IMR-90 (cell line): ENCODE results near the gene BLNK. TPM values are rescaled to one million over a fixed set of nuclear protein-coding genes. Genes with fewer than 3 reads are reported as not detected.

Experiments used
- ATAC-seq: fragments of 200-7000 bp; cut with Tn5 transposase; 2 replicates; pipeline ENCODE4 v1.9.1; 2020; ENCODE audit warnings: low read depth, mild to moderate bottlenecking, moderate library complexity
- BruUV-seq: library from RNA; stranded (reverse); fragments of 400-500 nt; replicated peaks from 2 replicates; lab custom pipeline; 2021; lab: Mats Ljungman, UMichigan
- CTCF ChIA-PET: fragments of 300-600 bp; formaldehyde crosslinking; extraction: SDS; loops from one replicate; lab custom pipeline; 2021; ENCODE audit warnings: antibody characterized with exemption; lab: Yijun Ruan, JAX
- POLR2A ChIA-PET: fragments of 300-600 bp; sonication (Branson Sonifier 250); formaldehyde crosslinking; loops from one replicate; lab custom pipeline; 2022; ENCODE audit warnings: antibody characterized with exemption; ENCODE audit not compliant: unreplicated experiment; lab: Charles Lee
- DNase-seq: peaks from one replicate; pipeline ENCODE4 v3.0.0; 2013
- H2AFZ ChIP-seq: replicated peaks from 2 replicates; pipeline ENCODE3; 2013; ENCODE audit warnings: low read length, mild to moderate bottlenecking; ENCODE audit not compliant: poor library complexity
- H2AK5ac ChIP-seq: 2 replicates; pipeline ENCODE4 v1.6.1; 2013; ENCODE audit warnings: low read depth, low read length, inconsistent platforms
- H2AK9ac ChIP-seq: replicated peaks from 2 replicates; pipeline ENCODE3; 2013; ENCODE audit warnings: mild to moderate bottlenecking, low read depth, low read length, moderate library complexity; ENCODE audit not compliant: poor library complexity
- H2BK120ac ChIP-seq: 2 replicates; pipeline ENCODE4 v1.6.1; 2013; ENCODE audit warnings: low read depth, low read length, inconsistent platforms
- H2BK15ac ChIP-seq: 3 replicates; pipeline ENCODE4 v1.6.1; 2013; ENCODE audit warnings: low read depth, low read length, inconsistent platforms
- H2BK20ac ChIP-seq: 2 replicates; pipeline ENCODE4 v1.6.1; 2013; ENCODE audit warnings: low read depth, mild to moderate bottlenecking, inconsistent platforms, low read length, moderate library complexity
- H2BK5ac ChIP-seq: 2 replicates; pipeline ENCODE4 v1.6.1; 2013; ENCODE audit warnings: mild to moderate bottlenecking, low read depth, low read length, inconsistent platforms; ENCODE audit not compliant: poor library complexity, severe bottlenecking
- H3K14ac ChIP-seq: replicated peaks from 2 replicates; pipeline ENCODE4 v1.6.1; 2013; ENCODE audit warnings: low read depth, low read length, inconsistent platforms
- H3K18ac ChIP-seq: 2 replicates; pipeline ENCODE4 v1.6.1; 2013; ENCODE audit warnings: low read depth, low read length, control low read depth
- H3K23ac ChIP-seq: 2 replicates; pipeline ENCODE4 v1.6.1; 2013; ENCODE audit warnings: low read depth, low read length, inconsistent platforms
- H3K27ac ChIP-seq: 2 replicates; pipeline ENCODE4 v1.5.1; 2013; ENCODE audit warnings: mild to moderate bottlenecking, control low read depth, low read length; ENCODE audit not compliant: insufficient read depth
- H3K27me3 ChIP-seq: 2 replicates; pipeline ENCODE4 v1.6.1; 2013; ENCODE audit warnings: low read length; ENCODE audit not compliant: control insufficient read depth, insufficient read depth
- H3K36me3 ChIP-seq: 2 replicates; pipeline ENCODE4 v1.6.1; 2013; ENCODE audit warnings: low read length, mixed read lengths; ENCODE audit not compliant: control insufficient read depth, insufficient read depth
- H3K4ac ChIP-seq: 2 replicates; pipeline ENCODE4 v1.6.1; 2013; ENCODE audit warnings: low read depth, low read length, inconsistent platforms
- H3K4me1 ChIP-seq: 2 replicates; pipeline ENCODE4 v1.6.1; 2013; ENCODE audit warnings: low read length, mixed read lengths; ENCODE audit not compliant: control insufficient read depth, insufficient read depth
- H3K4me2 ChIP-seq: 2 replicates; pipeline ENCODE4 v1.6.1; 2013; ENCODE audit warnings: low read depth, mild to moderate bottlenecking, control low read depth, low read length, moderate library complexity
- H3K4me3 ChIP-seq: 2 replicates; pipeline ENCODE4 v1.5.1; 2013; ENCODE audit warnings: low read depth, mild to moderate bottlenecking, control low read depth, low read length, moderate library complexity; ENCODE audit not compliant: insufficient read depth
- H3K56ac ChIP-seq: 2 replicates; pipeline ENCODE4 v1.6.1; 2013; ENCODE audit warnings: low read length, inconsistent platforms; ENCODE audit not compliant: insufficient read depth; ENCODE audit errors: extremely low read depth
- H3K79me1 ChIP-seq, 2 experiments: 2 replicates each; pipeline ENCODE4 v1.6.1; 2013; ENCODE audit warnings: low read length in 2 of 2, inconsistent platforms in 1 of 2, low read depth in 1 of 2
- H3K9ac ChIP-seq: 2 replicates; pipeline ENCODE4 v1.6.1; 2013; ENCODE audit warnings: low read depth, low read length, control low read depth
- H3K9me1 ChIP-seq: 2 replicates; pipeline ENCODE4 v1.6.1; 2013; ENCODE audit warnings: low read length, inconsistent platforms; ENCODE audit not compliant: insufficient read depth
- H3K9me3 ChIP-seq: 2 replicates; pipeline ENCODE4 v1.6.1; 2013; ENCODE audit warnings: low read length; ENCODE audit not compliant: control insufficient read depth, insufficient read depth
- H4K20me1 ChIP-seq: 2 replicates; pipeline ENCODE4 v1.6.1; 2013; ENCODE audit warnings: low read length, inconsistent platforms; ENCODE audit not compliant: insufficient read depth
- H4K5ac ChIP-seq: 2 replicates; pipeline ENCODE4 v1.6.1; 2013; ENCODE audit warnings: mild to moderate bottlenecking, low read depth, low read length, control low read depth
- H4K8ac ChIP-seq, 2 experiments: 2 replicates each; pipeline ENCODE4 v1.6.1; 2013; ENCODE audit warnings: low read depth in 2 of 2, low read length in 2 of 2, control low read depth in 1 of 2, inconsistent platforms in 1 of 2
- H4K91ac ChIP-seq: 2 replicates; pipeline ENCODE4 v1.6.1; 2013; ENCODE audit warnings: low read depth, low read length, inconsistent platforms; ENCODE audit not compliant: insufficient read depth
- BHLHE40 ChIP-seq: fragments of 150-350 bp; IDR thresholded peaks from 2 replicates; pipeline ENCODE4 v1.6.1; 2016; ENCODE audit warnings: mild to moderate bottlenecking, low read depth, low read length
- CHD1 ChIP-seq: IDR thresholded peaks from 2 replicates; pipeline ENCODE4 v1.6.1; 2012; ENCODE audit warnings: low read depth, low read length, improper control_type of control experiment
- FOS ChIP-seq: fragments of 150-350 bp; IDR thresholded peaks from 2 replicates; pipeline ENCODE4 v1.6.1; 2016; ENCODE audit warnings: low read depth, low read length
- MAFK ChIP-seq: IDR thresholded peaks from 2 replicates; pipeline ENCODE4 v1.6.1; 2012; ENCODE audit warnings: low read depth, low read length, improper control_type of control experiment
- RCOR1 ChIP-seq: IDR thresholded peaks from 2 replicates; pipeline ENCODE4 v1.6.1; 2012; ENCODE audit warnings: mild to moderate bottlenecking, low read length, improper control_type of control experiment; ENCODE audit not compliant: insufficient replicate concordance
- SMC3 ChIP-seq: fragments of 150-350 bp; IDR thresholded peaks from 2 replicates; pipeline ENCODE4 v1.6.1; 2016; ENCODE audit warnings: low read depth, mild to moderate bottlenecking, antibody characterized with exemption, low read length, moderate library complexity
- WGBS, 2 experiments: methylation state at CpG; one replicate each; pipeline versions ENCODE4 v1.1.5 to v1.1.7; 2013; ENCODE audit warnings: missing lambda C conversion rate in 2 of 2; ENCODE audit not compliant: insufficient read length in 1 of 2; ENCODE audit errors: extremely low coverage in 2 of 2; 5-methylcytosine and 5-hydroxymethylcytosine counted together
- dilution Hi-C: fragments of 300-500 bp; cut with HindIII; formaldehyde crosslinking; loops from one replicate; pipeline ENCODE4 v1.14.3; 2018; ENCODE audit warnings: low sequenced_read_pairs; ENCODE audit not compliant: unreplicated experiment
- in situ Hi-C: fragments of 300-500 bp; cut with MboI; formaldehyde crosslinking; loops from 3 replicates; pipeline ENCODE4 v1.14.3; 2019; ENCODE audit warnings: low sequenced_read_pairs, inconsistent platforms, mixed read lengths
- intact Hi-C: fragments of 100-400 bp; cut with micrococcal nuclease; formaldehyde crosslinking; loops from 2 replicates; pipeline ENCODE4 v1.10.0; 2022
- polyA plus RNA-seq, 3 experiments: library from polyadenylated mRNA; depleted of rRNA; stranded (reverse); fragments of >200 nt; gene quantifications; 2 replicates each; pipeline ENCODE4 v1.2.3, GENCODE V29; 2012; ENCODE audit warnings: low replicate concordance in 1 of 3
- total RNA-seq: library from RNA; depleted of rRNA; stranded (reverse); fragments of >200 nt; gene quantifications from 2 replicates; pipeline ENCODE4 v1.2.3, GENCODE V29; 2012
- TF ChIP-seq, protein P1 (sequence below): fragments of 150-350 bp; IDR thresholded peaks from 2 replicates; pipeline ENCODE4 v1.6.1; 2017; ENCODE audit warnings: mild to moderate bottlenecking, antibody characterized with exemption, low read length, low read depth
- TF ChIP-seq, protein P2 (sequence below): fragments of 150-350 bp; IDR thresholded peaks from 2 replicates; pipeline ENCODE4 v1.6.1; 2016; ENCODE audit warnings: low read depth, mild to moderate bottlenecking, low read length, moderate library complexity, borderline replicate concordance
- TF ChIP-seq, protein P3 (sequence below): conservative IDR thresholded peaks from 2 replicates; pipeline ENCODE4 v1.5.1; 2012; ENCODE audit warnings: mild to moderate bottlenecking, low read depth, low read length, improper control_type of control experiment

BLNK gene
- total and polyA plus RNA-seq, 2 of the 4 experiments (the other 2 are of a cell fraction): not detected

DNA sequence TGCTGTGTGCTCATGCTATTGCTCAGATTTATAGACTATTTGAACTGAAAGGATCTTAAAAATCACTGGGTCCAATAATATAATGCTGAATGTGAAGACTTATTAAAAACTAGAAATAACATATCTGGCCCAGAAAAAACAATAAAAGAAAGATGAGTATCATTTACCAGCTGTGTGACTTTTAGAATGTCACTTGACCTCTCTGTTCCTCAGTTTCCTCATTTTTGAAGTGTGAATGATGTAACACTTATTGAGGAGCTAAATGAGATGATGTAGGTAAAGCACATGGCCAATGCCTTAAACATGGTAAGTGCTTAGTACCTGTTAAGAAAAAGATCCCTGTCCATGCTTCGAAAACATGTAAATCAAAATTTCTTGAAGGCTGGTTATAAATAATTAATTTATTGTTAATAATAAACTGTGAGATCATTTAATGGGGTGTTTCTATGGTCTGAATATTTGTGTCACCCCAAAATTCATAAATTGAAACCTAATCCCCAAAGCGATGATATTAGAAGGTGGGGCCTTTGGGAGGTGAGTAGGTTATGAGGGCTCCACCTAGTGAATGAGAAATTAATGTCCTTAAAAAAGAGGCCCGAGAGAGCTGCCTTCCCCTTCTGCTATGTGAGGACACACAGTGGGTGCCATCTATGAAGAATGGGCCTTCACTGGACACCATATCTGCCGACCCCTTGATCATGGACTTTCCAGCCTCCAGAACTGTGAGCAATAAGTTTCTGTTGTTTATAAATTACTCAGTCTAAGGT, 45.9 kb upstream of the BLNK start:
- Histone ChIP-seq H3K9me3 (no peaks in the 10 kb centered on the region), H2BK5ac (no peak overlapping the region), H2BK15ac (no peak overlapping the region), H3K4ac (no peak overlapping the region), H4K5ac (no peak overlapping the region), H4K91ac (no peak overlapping the region), H3K36me3 (no peaks in the 10 kb centered on the region), H2AK5ac (no peak overlapping the region), H3K4me2 (no peak overlapping the region), H3K27ac (no peak overlapping the region), H3K9ac (no peak overlapping the region), H3K23ac (no peak overlapping the region), H2BK20ac (no peak overlapping the region), H3K14ac (no peak overlapping the region), H3K9me1 (no peaks in the 10 kb centered on the region), H3K27me3 (no peaks in the 10 kb centered on the region), H3K4me3 (no peak overlapping the region), H2BK120ac (no peak overlapping the region), H3K18ac (no peak overlapping the region), H2AFZ (no peak overlapping the region), H4K8ac (no peak overlapping the region), H3K79me1 (no peaks in the 10 kb centered on the region), H2AK9ac (no peak overlapping the region), H4K20me1 (no peaks in the 10 kb centered on the region), H3K56ac (no peak overlapping the region), H3K4me1 (no peaks in the 10 kb centered on the region)
- intact Hi-C loops (no loop called here), in situ Hi-C loops (no loop called here), dilution Hi-C loops (no loop called here)
- CTCF ChIA-PET: no interaction called here
- DNase-seq (no peak), ATAC-seq (no peak)
- TF ChIP-seq, protein P1, sequence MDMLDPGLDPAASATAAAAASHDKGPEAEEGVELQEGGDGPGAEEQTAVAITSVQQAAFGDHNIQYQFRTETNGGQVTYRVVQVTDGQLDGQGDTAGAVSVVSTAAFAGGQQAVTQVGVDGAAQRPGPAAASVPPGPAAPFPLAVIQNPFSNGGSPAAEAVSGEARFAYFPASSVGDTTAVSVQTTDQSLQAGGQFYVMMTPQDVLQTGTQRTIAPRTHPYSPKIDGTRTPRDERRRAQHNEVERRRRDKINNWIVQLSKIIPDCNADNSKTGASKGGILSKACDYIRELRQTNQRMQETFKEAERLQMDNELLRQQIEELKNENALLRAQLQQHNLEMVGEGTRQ: no peak
- TF ChIP-seq FOS: no peak
- no peak for TF ChIP-seq CHD1
- TF ChIP-seq MAFK: no peak
- no peak for TF ChIP-seq RCOR1
- no peak for TF ChIP-seq SMC3
- TF ChIP-seq, protein P2, sequence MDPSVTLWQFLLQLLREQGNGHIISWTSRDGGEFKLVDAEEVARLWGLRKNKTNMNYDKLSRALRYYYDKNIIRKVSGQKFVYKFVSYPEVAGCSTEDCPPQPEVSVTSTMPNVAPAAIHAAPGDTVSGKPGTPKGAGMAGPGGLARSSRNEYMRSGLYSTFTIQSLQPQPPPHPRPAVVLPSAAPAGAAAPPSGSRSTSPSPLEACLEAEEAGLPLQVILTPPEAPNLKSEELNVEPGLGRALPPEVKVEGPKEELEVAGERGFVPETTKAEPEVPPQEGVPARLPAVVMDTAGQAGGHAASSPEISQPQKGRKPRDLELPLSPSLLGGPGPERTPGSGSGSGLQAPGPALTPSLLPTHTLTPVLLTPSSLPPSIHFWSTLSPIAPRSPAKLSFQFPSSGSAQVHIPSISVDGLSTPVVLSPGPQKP: no peak
- no peak for TF ChIP-seq BHLHE40
- TF ChIP-seq, protein P3, sequence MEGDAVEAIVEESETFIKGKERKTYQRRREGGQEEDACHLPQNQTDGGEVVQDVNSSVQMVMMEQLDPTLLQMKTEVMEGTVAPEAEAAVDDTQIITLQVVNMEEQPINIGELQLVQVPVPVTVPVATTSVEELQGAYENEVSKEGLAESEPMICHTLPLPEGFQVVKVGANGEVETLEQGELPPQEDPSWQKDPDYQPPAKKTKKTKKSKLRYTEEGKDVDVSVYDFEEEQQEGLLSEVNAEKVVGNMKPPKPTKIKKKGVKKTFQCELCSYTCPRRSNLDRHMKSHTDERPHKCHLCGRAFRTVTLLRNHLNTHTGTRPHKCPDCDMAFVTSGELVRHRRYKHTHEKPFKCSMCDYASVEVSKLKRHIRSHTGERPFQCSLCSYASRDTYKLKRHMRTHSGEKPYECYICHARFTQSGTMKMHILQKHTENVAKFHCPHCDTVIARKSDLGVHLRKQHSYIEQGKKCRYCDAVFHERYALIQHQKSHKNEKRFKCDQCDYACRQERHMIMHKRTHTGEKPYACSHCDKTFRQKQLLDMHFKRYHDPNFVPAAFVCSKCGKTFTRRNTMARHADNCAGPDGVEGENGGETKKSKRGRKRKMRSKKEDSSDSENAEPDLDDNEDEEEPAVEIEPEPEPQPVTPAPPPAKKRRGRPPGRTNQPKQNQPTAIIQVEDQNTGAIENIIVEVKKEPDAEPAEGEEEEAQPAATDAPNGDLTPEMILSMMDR: no peak
- POLR2A ChIA-PET: no interaction called here
- WGBS, 2 experiments: no CpG with 5 or more reads among the region's 4 CpGs
- no TSS peak for BruUV-seq
